Smooth muscle cell (in vitro differentiated cells): Measurements from ENCODE around the gene LDLRAD2. TPM values are rescaled to one million over a fixed set of nuclear protein-coding genes. Genes with fewer than 3 reads are reported as not detected.

Source experiments
- DNase-seq: peaks from one replicate; lab custom pipeline; 2025; ENCODE audit not compliant: unreplicated experiment; lab: John Stamatoyannopoulos, UW
- H2AFZ ChIP-seq: fragments of 200-600 bp; sonication (generic); 2 replicates; pipeline ENCODE4 v1.6.0; 2016; ENCODE audit warnings: antibody characterized with exemption, low read depth, mild to moderate bottlenecking
- H3F3A ChIP-seq: fragments of 200-600 bp; sonication (generic); 2 replicates; pipeline ENCODE4 v1.6.0; 2017; ENCODE audit warnings: antibody characterized with exemption, low read depth
- H3K27ac ChIP-seq: fragments of 200-600 bp; sonication (generic); 2 replicates; pipeline ENCODE4 v1.5.1; 2016; ENCODE audit warnings: low read depth, mild to moderate bottlenecking
- H3K27me3 ChIP-seq: fragments of 200-600 bp; sonication (generic); 2 replicates; pipeline ENCODE4 v1.6.1; 2016; ENCODE audit warnings: low read depth, mild to moderate bottlenecking
- H3K36me3 ChIP-seq: fragments of 200-600 bp; sonication (generic); 2 replicates; pipeline ENCODE4 v1.5.1; 2016; ENCODE audit warnings: low read depth
- H3K4me1 ChIP-seq: fragments of 200-600 bp; sonication (generic); 2 replicates; pipeline ENCODE4 v1.5.1; 2016; ENCODE audit warnings: low read depth
- H3K4me2 ChIP-seq: fragments of 200-600 bp; sonication (generic); 2 replicates; pipeline ENCODE4 v1.6.0; 2016; ENCODE audit warnings: mild to moderate bottlenecking
- H3K4me3 ChIP-seq: fragments of 200-600 bp; sonication (generic); 2 replicates; pipeline ENCODE4 v1.5.1; 2016; ENCODE audit warnings: mild to moderate bottlenecking
- H3K79me2 ChIP-seq: fragments of 200-600 bp; sonication (generic); 2 replicates; pipeline ENCODE4 v1.6.0; 2016; ENCODE audit warnings: low read depth, mild to moderate bottlenecking
- H3K9ac ChIP-seq: fragments of 200-600 bp; sonication (generic); 2 replicates; pipeline ENCODE4 v1.6.0; 2016; ENCODE audit warnings: low read depth
- H3K9me3 ChIP-seq: fragments of 200-600 bp; sonication (generic); replicated peaks from 2 replicates; pipeline ENCODE4 v1.5.1; 2016; ENCODE audit warnings: low read depth
- H4K20me1 ChIP-seq: fragments of 200-600 bp; sonication (generic); 2 replicates; pipeline ENCODE4 v1.6.0; 2016; ENCODE audit warnings: low read depth
- WGBS: methylation state at CpG from one replicate; pipeline ENCODE4 v1.1.7; 2016; ENCODE audit warnings: low lambda C conversion rate; 5-methylcytosine and 5-hydroxymethylcytosine counted together
- polyA plus RNA-seq: library from polyadenylated mRNA; unstranded; fragments of >200 nt; fragmentation: Nextera tagmentation; extraction: Ambion mirVana; gene quantifications from 2 replicates; pipeline ENCODE4 v1.2.1, GENCODE V29; 2016
- total RNA-seq: library from RNA; depleted of rRNA; stranded (reverse); fragments of >200 nt; gene quantifications from 2 replicates; pipeline ENCODE4 v1.2.3, GENCODE V29; 2014
- TF ChIP-seq, protein P1 (sequence below): fragments of 200-600 bp; sonication (generic); IDR thresholded peaks from 2 replicates; pipeline ENCODE4 v1.5.1; 2017; ENCODE audit warnings: borderline replicate concordance, mild to moderate bottlenecking, antibody characterized with exemption; ENCODE audit not compliant: insufficient read depth, poor library complexity, severe bottlenecking

The LDLRAD2 gene
- total and polyA plus RNA-seq, 2 experiments from 2014 or later: 0.04 to 7.9 TPM

DNA sequence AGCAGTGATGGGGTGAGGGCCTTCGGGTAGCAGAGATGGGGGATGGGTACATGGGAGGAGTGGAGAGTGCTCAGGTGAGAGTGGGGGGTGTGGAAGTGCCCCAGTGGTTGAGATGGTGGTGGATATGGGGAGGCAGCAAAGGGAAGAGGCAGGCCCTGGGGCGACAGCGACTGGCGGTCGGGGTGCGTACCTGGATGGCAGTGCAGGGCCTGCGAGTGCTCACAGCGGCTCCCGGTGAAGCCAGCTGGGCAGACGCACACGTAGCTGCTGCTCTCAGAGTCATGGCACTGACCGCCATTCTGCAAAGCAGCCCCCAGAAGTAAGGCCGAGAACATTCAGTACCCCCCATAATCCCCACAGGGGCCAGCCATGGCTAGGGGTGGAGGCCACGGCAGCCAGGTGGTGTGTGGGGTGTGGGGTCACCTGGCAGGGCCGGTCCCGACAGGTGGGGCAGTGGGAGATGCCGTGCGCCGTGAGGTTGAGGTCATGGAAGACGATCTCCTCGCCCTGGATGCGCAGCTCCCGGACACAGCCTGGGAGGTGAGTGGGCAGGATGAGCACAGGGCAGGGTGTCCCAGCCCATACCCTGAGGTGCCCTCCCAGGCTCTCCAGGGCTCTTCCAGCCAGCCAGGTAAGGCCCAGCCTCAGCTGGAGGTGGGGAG lies 18.9 kb downstream of the LDLRAD2 start:
- H3K9me3 ChIP-seq: no peaks in the 10 kb centered on the region
- H3K9ac ChIP-seq: no peak overlapping the region
- no peak overlapping the region for H3K27ac ChIP-seq
- H3F3A ChIP-seq: no peaks in the 10 kb centered on the region
- H2AFZ ChIP-seq: no peak overlapping the region
- H3K4me1 ChIP-seq: no peaks in the 10 kb centered on the region
- WGBS: 98% methylated on average over 19 of the region's 23 CpGs
- no peaks in the 10 kb centered on the region for H3K79me2 ChIP-seq
- DNase-seq: no peak
- TF ChIP-seq, protein P1, sequence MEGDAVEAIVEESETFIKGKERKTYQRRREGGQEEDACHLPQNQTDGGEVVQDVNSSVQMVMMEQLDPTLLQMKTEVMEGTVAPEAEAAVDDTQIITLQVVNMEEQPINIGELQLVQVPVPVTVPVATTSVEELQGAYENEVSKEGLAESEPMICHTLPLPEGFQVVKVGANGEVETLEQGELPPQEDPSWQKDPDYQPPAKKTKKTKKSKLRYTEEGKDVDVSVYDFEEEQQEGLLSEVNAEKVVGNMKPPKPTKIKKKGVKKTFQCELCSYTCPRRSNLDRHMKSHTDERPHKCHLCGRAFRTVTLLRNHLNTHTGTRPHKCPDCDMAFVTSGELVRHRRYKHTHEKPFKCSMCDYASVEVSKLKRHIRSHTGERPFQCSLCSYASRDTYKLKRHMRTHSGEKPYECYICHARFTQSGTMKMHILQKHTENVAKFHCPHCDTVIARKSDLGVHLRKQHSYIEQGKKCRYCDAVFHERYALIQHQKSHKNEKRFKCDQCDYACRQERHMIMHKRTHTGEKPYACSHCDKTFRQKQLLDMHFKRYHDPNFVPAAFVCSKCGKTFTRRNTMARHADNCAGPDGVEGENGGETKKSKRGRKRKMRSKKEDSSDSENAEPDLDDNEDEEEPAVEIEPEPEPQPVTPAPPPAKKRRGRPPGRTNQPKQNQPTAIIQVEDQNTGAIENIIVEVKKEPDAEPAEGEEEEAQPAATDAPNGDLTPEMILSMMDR: no peak
- H3K27me3 ChIP-seq: no peaks in the 10 kb centered on the region
- peaks cover 20% of the 10 kb centered on the region for H3K36me3 ChIP-seq
- no peak overlapping the region for H3K4me3 ChIP-seq
- no peak overlapping the region for H3K4me2 ChIP-seq
- no peaks in the 10 kb centered on the region for H4K20me1 ChIP-seq

DNA sequence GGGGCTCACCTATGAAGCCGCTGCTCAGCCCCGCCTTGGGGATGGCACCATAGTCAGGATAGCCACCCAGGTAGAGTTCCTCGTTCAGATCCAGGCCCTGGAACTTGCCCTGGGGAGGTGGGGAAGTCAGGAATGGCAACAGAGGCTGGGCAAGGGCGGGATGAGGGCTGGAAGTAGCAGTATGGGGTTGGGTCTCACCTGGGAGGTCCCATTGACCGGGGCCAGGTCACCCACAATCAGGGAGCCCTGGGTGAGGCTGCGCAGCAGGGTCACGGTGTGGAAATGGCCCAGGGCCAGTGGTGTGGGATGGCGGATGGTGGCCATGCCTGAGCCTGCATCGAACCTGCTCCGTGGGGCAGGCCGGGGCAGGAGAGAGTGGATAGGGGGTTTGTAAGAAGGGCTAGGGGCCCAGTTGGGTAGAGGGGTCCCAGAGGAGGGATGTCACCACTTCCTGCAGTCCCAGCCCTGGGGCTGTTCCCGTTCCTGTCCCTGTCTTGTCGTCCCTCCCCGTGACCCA lies 19.4 kb downstream of the LDLRAD2 start:
- Histone ChIP-seq H3K27ac (no peak overlapping the region), H2AFZ (no peak overlapping the region), H3K79me2 (no peaks in the 10 kb centered on the region), H3K4me3 (no peak overlapping the region), H3K9me3 (no peaks in the 10 kb centered on the region), H3K4me2 (no peak overlapping the region), H3K4me1 (no peaks in the 10 kb centered on the region), H3F3A (no peaks in the 10 kb centered on the region), H3K9ac (no peak overlapping the region), H3K27me3 (no peaks in the 10 kb centered on the region), H4K20me1 (no peaks in the 10 kb centered on the region), H3K36me3 (peaks cover 20% of the 10 kb centered on the region)
- DNase-seq: no peak
- TF ChIP-seq, protein P1: no peak
- WGBS: 98% methylated on average over 14 of the region's 14 CpGs

DNA sequence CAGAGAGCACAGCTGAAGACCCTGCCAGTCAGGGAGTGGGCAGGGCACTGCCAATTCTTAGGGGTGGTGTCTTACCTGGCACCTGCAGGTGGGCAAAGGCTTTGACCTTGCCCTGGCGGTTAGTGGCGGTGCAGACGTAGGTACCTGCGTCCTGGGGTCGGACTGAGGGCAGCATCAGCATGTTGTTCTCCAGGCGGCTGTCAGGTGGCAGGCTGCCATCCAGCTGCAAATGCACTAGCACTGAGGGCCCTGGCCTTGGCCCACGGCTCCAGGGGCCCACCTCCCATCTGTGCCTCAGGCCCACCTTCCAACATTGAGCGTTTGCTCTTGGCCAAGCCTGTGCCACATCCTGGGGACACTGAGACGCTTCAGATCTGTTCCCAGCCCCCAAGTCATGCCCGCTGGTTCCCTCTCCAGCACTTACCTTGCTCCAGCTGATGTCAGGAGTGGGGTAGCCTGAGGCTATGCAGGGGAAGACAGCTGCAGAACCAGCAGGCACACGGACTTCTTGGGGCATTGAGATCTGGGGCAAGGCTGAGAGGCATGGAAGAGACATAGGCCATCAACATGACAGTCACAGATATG lies 21.4 kb downstream of the LDLRAD2 start:
- DNase-seq: no peak
- Histone ChIP-seq H3K27ac (no peak overlapping the region), H2AFZ (no peak overlapping the region), H3K27me3 (no peaks in the 10 kb centered on the region), H3K4me3 (no peak overlapping the region), H3K4me2 (no peak overlapping the region), H3F3A (no peaks in the 10 kb centered on the region), H3K36me3 (peaks cover 20% of the 10 kb centered on the region), H4K20me1 (no peaks in the 10 kb centered on the region), H3K9me3 (no peaks in the 10 kb centered on the region), H3K9ac (no peak overlapping the region), H3K4me1 (no peaks in the 10 kb centered on the region), H3K79me2 (no peaks in the 10 kb centered on the region)
- 90% methylated on average over 11 of the region's 11 CpGs for WGBS
- TF ChIP-seq, protein P1: no peak

DNA sequence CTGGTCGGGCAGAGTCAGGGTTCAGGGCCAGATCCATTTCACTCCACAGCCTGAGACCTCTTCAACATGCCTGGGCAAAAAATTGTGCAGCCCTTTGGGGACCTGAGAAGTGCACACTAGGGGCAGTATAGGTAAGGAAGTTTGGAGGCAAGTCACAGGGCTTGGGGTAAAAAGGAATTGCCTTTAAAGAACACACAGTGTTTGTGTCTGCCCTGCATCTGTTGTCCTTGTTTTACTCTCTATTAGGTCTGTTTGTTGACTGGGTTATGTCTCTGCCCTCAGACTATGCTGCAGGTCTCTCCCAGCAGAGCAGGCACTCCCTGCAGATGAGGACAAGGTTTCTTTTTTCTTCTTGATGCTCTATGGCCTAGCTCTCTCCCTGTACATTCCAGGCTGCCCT lies 22.0 kb downstream of the LDLRAD2 start:
- no peak for DNase-seq
- 100% methylated on average over 1 of the region's 1 CpG for WGBS
- peaks cover 20% of the 10 kb centered on the region for H3K36me3 ChIP-seq

More for the DNA sequence above, 22.0 kb downstream of the LDLRAD2 start:
- Histone ChIP-seq H3K9me3 (no peaks in the 10 kb centered on the region), H3K4me3 (no peak overlapping the region), H3K4me1 (no peaks in the 10 kb centered on the region), H3F3A (no peaks in the 10 kb centered on the region), H3K4me2 (no peak overlapping the region), H3K9ac (no peak overlapping the region), H2AFZ (no peak overlapping the region), H3K27me3 (no peaks in the 10 kb centered on the region), H3K79me2 (no peaks in the 10 kb centered on the region), H4K20me1 (no peaks in the 10 kb centered on the region), H3K27ac (no peak overlapping the region)
- TF ChIP-seq, protein P1: no peak
